ENCODE measurements around the gene CNTNAP2. TPM values are rescaled to one million over a fixed set of nuclear protein-coding genes. Genes with fewer than 3 reads are reported as not detected.

Gene CNTNAP2
- total and polyA plus RNA-seq, 2 of the 8 experiments (the other 6 are each of a cell fraction or from before 2014, with no cell fraction given), result 27.9 to 71.0 TPM

GRCh38 chr7:146709451-146710027, 592.9 kb downstream of the CNTNAP2 start:
- Histone ChIP-seq H3K27ac (ENCODE audit: low read depth, low read length) (no peak overlapping the region), H2BK20ac (ENCODE audit: low read length) (no peak overlapping the region), H3K27me3 (replicated peaks in 1 of 4; ENCODE audit: control insufficient read depth in 3 of 4, extremely low read depth in 1 of 4, insufficient read depth in 3 of 4, low read length in 3 of 4) (no peaks in the 10 kb centered on the region), H2BK120ac (replicated peaks; ENCODE audit: low read depth, low read length) (no peak overlapping the region), H4K8ac (ENCODE audit: extremely low read depth, insufficient read depth, low read length) (no peak overlapping the region), H3K56ac (replicated peaks; ENCODE audit: insufficient read length, low read depth, low read length) (no peak overlapping the region), H3K36me3 (ENCODE audit: control insufficient read depth in 2 of 4, insufficient read depth in 4 of 4, low read length in 3 of 4) (no peaks in the 10 kb centered on the region), H3K4me1 (replicated peaks in 1 of 4; ENCODE audit: control insufficient read depth in 3 of 4, insufficient read depth in 4 of 4, low read length in 3 of 4) (no peaks in the 10 kb centered on the region), H3K23ac (ENCODE audit: insufficient read length) (no peak overlapping the region), H3K9me3 (ENCODE audit: insufficient read depth in 2 of 2, low read depth in 1 of 2, low read length in 1 of 2) (no peaks in the 10 kb centered on the region), H3K79me1 (ENCODE audit: low read depth, low read length) (no peaks in the 10 kb centered on the region), H2AK5ac (ENCODE audit: low read depth, low read length) (no peak overlapping the region), H2AFZ (ENCODE audit: low read length) (no peak overlapping the region), H4K5ac (ENCODE audit: insufficient read length, low read depth, low read length) (no peak overlapping the region), H2BK12ac (ENCODE audit: low read depth, low read length) (no peak overlapping the region), H3K79me2 (ENCODE audit: control insufficient read depth in 1 of 2, insufficient read depth in 2 of 2, low read length in 2 of 2) (no peaks in the 10 kb centered on the region), H3K23me2 (ENCODE audit: low read depth, low read length) (no peaks in the 10 kb centered on the region), H3K4me2 (ENCODE audit: insufficient read depth in 1 of 2, low read depth in 2 of 2, low read length in 2 of 2) (no peak overlapping the region), H3K14ac (ENCODE audit: insufficient read length) (no peak overlapping the region), H3K18ac (ENCODE audit: extremely low read depth, low read length) (no peak overlapping the region), H3K9ac (replicated peaks in 1 of 4; ENCODE audit: extremely low read depth in 1 of 4, low read depth in 3 of 4, low read length in 3 of 4) (no peak overlapping the region), H3K4ac (replicated peaks; ENCODE audit: insufficient read length, low read depth, low read length) (no peak overlapping the region), H4K91ac (replicated peaks; ENCODE audit: insufficient read length, low read length) (no peak overlapping the region), H4K20me1 (replicated peaks in 1 of 2; ENCODE audit: control insufficient read depth in 1 of 2, insufficient read depth in 2 of 2, low read length in 2 of 2) (no peaks in the 10 kb centered on the region), H2BK15ac (ENCODE audit: low read length) (no peak overlapping the region), H2BK5ac (ENCODE audit: low read depth, low read length) (no peak overlapping the region), H3K4me3 (ENCODE audit: extremely low read depth in 1 of 4, insufficient read depth in 2 of 4, low read depth in 3 of 4, low read length in 4 of 4) (no peak overlapping the region)
- DNase-seq (ENCODE audit: low read depth in 1 of 2, low spot score in 2 of 2), result no peak
- ChIA-PET CTCF (ENCODE audit: partially characterized antibody) (no interaction called here), POLR2A (ENCODE audit: partially characterized antibody) (no interaction called here)
- WGBS, 2 experiments (ENCODE audit: extremely low coverage in 1 of 2, insufficient coverage in 1 of 2, insufficient read length in 1 of 2, insufficient replicate concordance in 2 of 2, low coverage in 1 of 2, low lambda C conversion rate in 2 of 2, missing lambda C conversion rate in 1 of 2), result 96% methylated on average over 4 of the region's 4 CpGs; no CpG with 5 or more reads in 1 of the 2 experiments
- no peak for FAIRE-seq
